NK-92 treated with Interleukin-12 subunit alpha and Interleukin-12 subunit beta, amount 100 ng/mL, for 24 hours (cell line): ENCODE data around the gene ZNF236.
A peak's percentile ranks its signal among the peaks of the same experiment; 100 is the strongest.
"Not testable (repeated sequence)": the region's sequence is repeated elsewhere in the genome, so short reads cannot be mapped to it uniquely, and the experiment has no call there.

Source experiments
- DNase-seq: peaks from one replicate; lab custom pipeline; 2025; lab: John Stamatoyannopoulos, UW

The ZNF236 gene

GRCh38 chr18:76988031-76988826 is 165.9 kb downstream of the ZNF236 start:
- DNase-seq: no peak

DNA sequence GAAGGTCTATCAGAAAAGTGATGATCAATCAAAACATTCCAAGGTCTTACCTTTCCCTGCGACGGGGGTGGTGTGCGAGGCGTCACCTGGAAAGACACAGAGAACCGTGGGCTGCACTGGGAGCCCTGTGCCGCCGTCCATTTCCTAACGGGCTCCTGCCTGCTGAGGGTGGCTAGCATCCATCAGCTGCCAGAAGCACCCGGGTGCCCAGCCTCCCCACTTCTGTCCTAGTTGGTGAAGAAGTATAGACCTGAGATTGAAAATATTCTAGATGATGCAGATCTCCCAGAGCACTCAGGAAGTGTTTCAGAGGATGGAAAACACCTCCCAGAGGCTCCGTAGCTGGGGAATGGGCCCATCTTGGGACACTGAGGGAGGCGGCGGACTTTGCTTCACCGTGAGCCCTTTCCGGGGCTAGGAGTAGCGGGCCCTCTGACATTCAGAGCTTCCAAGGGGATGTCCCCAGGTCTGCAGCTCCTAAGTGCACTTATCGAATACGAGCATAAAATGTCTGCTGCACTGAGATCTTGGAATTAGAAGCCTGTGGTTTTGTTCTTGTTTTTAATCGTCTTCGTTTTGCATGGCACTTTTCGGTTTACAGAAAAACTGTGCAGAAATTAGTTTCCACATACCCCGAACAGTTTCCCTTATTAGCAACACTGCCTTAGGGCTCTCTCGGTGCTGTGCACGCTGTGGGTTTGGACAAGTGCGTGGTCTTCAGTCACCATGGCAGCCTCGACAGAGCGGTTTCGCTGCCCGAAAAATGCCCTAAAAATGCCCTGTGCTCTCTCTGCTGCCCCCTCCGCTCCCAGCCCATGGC is 166.7 kb downstream of the ZNF236 start:
- no peak for DNase-seq

GRCh38 chr18:76989647-76990190 is 167.4 kb downstream of the ZNF236 start:
- DNase-seq: no peak

DNA sequence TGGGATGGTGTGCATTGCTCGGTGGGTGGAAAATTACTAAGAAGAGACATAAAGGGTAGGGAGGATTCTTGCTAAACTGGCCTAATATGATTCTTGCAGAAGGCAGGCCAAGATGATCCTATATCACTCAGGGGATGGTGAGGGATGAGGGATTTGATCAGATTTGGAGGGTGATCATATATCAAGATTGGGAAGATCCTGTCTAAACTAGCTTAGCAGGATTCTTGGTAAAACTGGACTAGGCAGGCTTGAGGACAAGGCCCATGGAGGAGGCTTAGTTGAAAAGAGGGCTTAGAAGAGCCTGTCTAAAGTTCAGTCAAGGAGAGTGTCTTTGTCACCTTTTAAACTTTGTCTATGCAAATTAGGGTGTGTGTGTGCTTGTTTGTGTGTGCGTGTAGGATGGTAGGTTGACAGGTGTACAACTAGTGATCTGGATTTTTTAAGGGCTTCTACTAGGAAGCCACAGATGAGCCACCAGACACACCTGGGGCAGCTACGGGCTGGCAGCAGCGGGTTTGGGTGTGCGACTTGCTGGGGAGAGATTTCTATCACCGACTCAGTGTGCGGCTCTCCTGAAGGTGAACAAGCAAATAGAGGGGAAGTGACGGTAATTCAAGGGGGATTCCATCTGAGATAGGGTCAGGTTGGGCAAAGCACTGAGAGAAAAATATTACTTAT is 168.1 kb downstream of the ZNF236 start:
- not testable (repeated sequence) for DNase-seq

GRCh38 chr18:76991021-76991688 is 168.8 kb downstream of the ZNF236 start:
- no peak for DNase-seq

DNA sequence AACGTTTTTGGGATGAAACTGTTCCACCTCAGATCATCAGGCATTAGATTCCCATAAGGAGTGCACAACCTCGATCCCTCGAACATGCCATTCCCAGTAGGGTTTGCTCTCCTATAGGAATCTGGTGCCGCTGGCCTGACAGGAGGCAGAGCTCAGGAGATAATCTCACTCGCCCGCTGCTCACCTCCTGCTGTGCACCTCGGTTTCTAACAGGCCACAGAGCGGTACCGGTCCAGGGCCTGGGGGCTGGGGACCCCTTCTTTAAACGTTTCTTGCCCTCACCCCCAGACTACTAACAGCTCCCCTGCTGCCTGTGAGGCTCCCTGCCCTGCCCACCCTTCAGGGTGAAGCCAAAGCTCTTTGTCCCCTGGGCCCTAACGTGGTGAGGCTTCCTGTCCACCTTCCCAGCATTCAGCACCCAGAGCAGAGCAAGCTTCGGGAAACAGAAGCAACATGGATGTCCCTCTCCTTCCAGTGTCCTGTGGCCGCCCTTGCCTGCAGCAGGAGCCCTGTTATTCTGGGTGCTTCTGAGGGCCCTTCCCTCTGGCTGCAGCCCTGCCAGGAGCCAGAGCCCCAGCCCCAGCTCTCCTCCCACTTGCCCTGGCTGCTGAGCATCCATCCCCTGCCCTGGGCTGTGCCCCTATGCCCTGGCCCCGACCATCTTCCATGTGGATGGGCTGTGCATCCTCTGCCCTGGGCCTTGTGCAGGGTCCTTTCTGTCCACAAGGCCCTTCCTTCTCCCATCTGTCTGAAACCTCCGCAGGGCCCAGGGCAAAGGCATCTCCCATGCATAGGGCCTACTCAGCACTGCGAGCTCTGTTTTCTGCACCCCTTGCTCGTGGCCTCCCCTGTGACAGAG is 170.1 kb downstream of the ZNF236 start:
- no peak for DNase-seq

DNA sequence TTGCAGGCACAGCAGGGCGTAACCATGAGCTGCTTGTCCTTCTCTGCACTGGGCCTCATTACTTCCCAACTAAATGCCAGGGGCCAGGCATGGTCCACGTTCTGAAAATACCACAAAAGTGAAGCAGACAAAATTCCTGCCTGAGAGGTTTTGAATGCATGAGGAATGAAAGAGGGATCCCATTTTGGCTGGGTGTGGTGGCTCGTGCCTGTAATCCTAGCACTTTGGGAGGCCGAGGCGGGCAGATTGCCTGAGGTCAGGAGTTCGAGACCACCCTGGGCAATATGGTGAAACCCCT is 170.7 kb downstream of the ZNF236 start:
- no peak for DNase-seq

- no peak for DNase-seq
These were observed 171.2 kb downstream of the ZNF236 start for GRCh38 chr18:76993573-76993972.

- DNase-seq: no peak
These were observed 171.8 kb downstream of the ZNF236 start for GRCh38 chr18:76994086-76994654.

DNA sequence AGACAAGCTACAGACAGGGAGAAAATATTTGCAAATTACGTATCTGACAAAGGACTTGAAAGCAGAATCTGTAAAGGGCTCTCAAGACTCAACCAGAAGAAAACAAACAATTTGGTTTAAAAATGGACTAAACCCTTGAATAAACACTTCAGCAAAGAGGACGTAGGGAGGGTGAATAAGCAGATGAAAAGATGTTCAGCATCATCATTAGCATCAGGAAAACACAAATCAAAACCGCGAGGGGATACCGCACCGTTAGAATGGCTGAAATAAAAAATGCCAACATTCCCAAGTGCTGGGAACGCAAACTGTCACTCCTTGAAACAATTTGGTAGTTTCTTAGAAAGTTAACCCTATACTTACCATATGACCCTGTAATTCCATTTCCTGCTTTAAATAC is 173.5 kb downstream of the ZNF236 start:
- DNase-seq: no peak

DNA sequence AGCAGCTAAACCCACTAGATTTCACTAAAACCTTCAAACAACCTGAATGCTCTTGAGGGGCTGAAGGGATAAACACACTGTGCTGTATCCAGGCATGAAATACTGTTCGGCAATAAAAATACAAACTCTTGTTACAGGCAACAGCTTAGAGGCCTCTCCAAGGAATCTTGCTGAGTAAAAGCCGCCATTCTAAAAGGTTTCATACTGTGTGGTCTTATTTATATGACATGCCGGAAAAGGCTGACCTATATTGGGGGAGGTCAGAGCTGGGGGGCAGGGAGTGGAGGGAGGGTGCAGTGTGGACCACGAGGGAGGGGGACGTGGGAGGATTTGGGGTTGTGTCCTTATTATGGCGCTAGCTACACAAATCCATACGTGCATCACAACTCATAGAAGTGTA is 174.1 kb downstream of the ZNF236 start:
- no peak for DNase-seq

DNA sequence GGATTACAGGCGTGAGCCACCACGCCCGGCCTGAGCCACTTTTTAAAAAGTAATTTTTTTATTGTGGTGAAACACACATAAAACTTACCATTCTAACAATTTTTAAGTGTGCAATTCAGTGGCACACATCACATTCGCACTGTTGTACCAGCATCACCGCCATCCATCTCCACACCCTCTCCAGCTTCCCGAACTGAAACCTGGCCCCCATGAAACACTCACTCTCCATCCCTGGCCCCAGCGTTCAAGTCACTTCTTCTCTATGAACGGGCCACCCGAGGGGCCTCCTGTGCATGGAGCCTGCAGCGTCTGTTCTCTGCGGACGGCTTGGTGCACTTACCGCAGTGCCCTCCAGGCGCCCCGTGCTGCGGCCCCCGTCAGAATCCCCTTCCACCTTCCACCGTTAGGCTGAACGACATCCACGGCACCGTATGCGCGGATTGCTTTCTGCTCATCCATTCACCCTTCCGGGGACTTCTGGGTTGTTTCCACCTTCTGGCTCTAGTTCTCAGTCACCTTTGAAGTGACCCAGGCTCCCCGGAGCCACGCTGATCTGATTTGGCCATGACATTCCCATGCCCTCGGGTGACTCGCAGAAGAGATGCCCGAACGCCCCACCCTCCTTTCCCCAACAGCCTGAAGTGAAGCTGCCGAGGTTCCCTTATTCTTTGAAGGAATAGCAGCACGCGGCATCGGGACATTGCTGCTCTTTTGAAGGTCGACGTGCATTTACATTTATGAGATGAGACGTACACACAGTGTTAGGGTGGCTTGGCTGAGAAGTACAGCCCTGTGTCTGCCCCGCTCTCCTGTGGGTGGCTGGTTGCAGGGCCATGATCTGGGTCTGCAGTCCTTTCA is 175.8 kb downstream of the ZNF236 start:
- DNase-seq: no peak

DNA sequence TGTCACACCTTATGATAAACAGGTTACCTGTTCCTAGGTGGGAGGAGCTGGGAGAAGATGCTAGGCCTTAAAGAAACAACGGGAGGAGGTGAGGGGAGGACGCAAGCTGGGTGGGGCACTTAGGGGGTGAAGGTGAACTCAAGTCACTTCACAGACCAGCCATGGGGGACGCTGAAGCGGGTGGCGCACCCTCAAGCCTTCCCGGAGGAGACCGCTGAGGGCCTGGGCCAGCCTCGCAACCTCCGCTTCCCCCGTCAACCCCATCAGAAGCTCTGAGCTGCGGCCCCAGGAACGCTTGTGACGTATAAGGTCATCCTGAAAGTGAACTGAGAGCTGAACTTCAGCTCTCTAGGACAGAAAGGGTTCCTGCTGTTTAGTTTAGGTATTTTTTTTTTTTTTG is 176.7 kb downstream of the ZNF236 start:
- no peak for DNase-seq

DNA sequence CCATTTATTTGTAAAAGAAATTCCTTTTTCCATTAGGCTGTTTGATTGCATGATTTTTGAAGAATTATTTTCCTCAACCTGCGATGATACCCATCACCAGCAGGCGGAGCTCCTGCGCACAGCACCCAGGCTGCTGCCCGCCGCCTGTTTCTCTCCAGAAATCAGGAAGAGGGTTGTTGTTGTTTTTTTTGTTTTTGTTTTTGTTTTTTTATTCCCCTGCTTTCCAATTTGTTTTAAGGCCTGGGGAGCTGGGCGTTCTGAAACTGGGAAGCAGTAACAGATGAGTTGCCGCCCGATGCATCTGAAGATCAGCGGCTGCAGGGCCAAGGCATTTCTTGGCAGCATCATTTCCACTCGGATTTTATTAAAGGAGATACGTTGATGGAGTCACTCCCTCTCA is 178.2 kb downstream of the ZNF236 start:
- DNase-seq: peak; percentile 9

- DNase-seq: no peak
These were observed 178.7 kb downstream of the ZNF236 start for GRCh38 chr18:77001041-77001440.

DNA sequence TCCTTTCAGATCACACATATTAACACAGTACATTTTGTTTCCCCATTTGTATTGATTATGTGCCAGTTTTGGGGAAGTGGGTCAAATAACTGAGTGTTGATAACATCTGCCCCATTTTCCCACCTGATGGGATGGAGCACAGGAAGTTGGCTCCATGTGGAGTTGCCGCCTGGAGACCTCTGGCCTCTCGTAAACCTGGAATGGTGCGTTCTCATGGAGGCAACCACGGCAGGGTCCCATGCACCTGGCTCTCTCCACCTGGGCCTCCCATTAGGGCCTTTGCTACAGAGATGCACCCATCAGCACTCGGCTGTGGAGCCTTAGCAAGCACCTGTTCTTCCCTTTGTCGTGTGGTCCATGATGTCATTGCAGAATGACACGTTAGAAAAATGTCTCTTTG is 179.6 kb downstream of the ZNF236 start:
- DNase-seq: no peak

GRCh38 chr18:77002496-77002895 is 180.1 kb downstream of the ZNF236 start:
- DNase-seq: no peak

DNA sequence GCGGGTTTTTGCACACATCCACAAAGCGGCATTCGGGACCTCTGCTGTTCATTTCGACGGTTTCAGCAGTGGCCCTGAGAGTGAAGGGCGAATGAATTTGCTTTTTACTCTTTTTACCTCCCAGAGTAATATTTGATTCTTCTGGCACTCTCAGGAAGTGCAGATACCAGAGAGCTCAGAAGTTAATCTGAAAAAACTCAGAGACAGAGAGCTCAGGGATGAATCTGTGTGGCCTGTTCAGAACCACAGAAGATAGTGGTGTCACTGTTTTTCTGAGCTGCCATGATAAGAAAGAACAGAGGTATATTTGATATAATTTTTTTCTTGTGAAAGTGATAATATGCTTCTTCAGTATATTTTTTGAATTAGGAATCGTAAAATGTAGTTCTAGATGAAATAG is 181.0 kb downstream of the ZNF236 start:
- no peak for DNase-seq

DNA sequence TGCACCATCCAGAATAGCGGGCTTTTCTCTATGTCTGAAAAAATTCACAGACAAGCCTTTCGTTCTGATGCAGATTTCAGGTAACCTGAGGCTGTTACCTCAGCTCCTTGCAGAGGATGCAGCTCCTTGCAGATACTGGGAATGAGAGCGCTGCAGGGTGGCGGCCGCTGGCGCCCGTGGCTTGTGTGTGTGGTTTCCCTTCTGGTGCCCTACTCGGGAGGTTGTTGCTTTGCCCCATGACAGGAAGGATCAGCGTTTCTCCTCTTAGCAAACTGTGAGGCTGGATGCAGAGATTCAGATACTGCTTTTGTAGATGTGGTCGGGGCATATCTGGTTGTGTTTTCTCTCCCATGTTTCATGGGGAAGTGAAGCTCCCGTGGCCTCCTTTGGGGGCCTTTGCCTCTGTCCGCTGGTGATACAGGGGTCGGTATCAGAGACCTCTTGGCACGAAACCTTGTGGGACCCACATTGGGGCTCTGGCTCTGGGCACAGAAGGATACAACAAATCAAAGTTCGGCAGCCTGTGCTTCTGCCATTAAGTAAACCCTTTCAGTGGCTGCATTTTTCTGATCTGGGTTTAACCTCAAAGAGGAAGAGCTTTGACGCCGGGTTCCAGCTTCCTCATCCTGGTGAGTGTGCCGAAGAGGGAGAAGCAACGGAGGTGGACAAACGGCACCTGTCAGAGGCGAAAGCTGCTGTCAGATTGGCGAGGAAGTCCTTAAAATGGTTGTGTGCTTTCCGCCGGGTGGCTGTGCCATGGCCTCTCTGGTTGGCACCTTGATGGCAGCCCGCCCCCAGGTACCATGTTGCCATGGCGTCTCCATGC is 182.4 kb downstream of the ZNF236 start:
- DNase-seq: no peak
